ENCODE measurements around the gene PDAP1. TPM values are rescaled to one million over a fixed set of nuclear protein-coding genes. Genes with fewer than 3 reads are reported as not detected.
"Not testable (repeated sequence)": the region's sequence is repeated elsewhere in the genome, so short reads cannot be mapped to it uniquely, and the experiment has no call there.

The PDAP1 gene
- polyA plus RNA-seq, 1 experiment, result 60.2 TPM

DNA sequence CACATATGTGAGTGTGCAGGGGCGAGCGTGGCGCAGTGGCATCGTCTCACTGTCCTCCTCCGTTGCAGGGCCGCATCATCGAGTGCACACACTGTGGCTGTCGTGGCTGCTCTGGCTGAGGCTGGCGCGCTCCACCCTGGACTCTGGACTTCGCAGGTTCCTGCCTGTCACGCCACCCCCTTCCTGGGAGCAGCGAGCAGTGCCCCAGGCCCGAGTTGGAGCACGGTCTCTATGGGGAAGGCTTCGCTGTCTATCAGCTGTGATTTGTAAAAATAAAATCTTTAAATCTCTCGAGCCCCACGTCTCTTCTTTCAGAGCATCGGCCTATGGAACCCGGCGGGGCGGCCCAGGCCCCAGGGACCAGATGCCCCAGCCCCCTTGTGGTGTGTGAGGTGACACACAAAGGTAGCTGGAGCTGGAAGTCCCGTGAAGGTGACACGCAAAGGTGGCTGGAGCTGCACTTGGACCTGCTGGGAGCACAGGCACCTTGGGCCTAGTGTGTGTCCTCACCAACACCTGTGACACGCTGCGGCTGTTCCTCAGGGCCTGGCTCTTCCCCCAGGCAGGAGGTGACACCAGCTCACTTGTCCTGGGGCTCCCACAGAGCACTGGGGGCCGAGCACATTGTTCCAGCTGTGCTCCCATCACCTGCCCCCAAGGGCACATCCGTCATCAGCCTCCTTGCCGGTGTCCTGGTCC is 11.1 kb upstream of the PDAP1 start:
- Histone ChIP-seq H3K9me3 (ENCODE audit: control insufficient read depth, insufficient read depth, low read length) (no peaks in the 10 kb centered on the region), H3K4me3 (ENCODE audit: low read depth, low read length) (no peak overlapping the region), H3K27me3 (ENCODE audit: control insufficient read depth, insufficient read depth, low read length) (no peaks in the 10 kb centered on the region), H3K27ac (ENCODE audit: low read depth, low read length) (no peak overlapping the region)
- POLR2A ChIA-PET, result interaction anchor here (0.5 to 0.6 kb wide), 2 partner anchors 18 to 70 kb away, joined by 3 to 4 read pairs; no protein-coding TSS in a partner anchor
- CTCF ChIA-PET, result no interaction called here
- TF ChIP-seq, protein P1, sequence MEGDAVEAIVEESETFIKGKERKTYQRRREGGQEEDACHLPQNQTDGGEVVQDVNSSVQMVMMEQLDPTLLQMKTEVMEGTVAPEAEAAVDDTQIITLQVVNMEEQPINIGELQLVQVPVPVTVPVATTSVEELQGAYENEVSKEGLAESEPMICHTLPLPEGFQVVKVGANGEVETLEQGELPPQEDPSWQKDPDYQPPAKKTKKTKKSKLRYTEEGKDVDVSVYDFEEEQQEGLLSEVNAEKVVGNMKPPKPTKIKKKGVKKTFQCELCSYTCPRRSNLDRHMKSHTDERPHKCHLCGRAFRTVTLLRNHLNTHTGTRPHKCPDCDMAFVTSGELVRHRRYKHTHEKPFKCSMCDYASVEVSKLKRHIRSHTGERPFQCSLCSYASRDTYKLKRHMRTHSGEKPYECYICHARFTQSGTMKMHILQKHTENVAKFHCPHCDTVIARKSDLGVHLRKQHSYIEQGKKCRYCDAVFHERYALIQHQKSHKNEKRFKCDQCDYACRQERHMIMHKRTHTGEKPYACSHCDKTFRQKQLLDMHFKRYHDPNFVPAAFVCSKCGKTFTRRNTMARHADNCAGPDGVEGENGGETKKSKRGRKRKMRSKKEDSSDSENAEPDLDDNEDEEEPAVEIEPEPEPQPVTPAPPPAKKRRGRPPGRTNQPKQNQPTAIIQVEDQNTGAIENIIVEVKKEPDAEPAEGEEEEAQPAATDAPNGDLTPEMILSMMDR (IDR thresholded peaks at IDR 0.05; ENCODE audit: low read depth, low read length), result no peak
- no peak for DNase-seq (ENCODE audit: low read depth, low spot score)

DNA sequence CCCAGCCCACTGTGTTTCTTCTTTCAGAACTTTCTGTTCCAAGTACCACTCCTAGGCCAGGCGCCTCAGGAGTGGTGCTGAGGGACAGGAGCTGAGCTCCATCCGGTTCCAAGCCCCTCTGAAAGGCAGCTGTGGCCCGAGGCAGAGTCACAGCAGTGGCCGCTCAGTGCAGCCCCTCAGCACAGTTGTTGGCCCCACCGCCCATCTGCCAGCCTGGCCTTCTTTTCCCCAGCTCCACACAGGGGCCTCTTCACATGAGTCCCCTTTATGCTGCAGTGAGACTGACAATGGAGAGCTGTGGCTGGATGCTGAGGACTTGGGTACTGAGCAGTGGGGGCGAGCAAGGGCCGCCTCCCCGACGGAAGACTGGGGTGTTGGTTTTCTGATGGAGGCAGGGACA is 9.9 kb upstream of the PDAP1 start:
- H3K27me3 ChIP-seq (ENCODE audit: control insufficient read depth, insufficient read depth, low read length), result no peaks in the 10 kb centered on the region

DNA sequence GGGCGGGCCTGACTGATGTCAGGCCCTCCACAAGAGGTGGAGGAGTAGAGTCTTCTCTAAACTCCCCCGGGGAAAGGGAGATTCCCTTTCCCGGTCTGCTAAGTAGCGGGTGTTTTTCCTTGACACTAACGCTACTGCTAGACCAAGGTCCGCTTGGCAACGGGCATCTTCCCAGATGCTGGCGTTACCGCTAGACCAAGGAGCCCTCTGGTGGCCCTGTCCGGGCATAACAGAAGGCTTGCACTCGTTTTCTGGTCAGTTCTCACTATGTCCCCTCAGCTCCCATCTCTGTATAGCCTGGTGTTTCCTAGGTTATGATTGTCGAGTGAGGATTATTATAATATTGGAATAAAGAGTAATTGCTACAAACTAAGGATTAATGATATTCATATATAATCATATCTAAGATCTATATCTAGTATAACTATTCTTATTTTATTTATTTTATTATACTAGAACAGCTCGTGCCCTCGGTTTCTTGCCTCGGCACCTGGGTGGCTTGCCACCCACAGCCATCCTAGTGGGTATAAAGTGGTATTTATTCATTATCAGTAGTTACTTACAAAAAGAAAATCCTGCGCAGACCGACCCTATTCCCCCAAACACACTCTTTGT is 7.2 kb upstream of the PDAP1 start:
- not testable (repeated sequence) for DNase-seq (ENCODE audit: low read depth, low spot score); H3K27me3 ChIP-seq (ENCODE audit: control insufficient read depth, insufficient read depth, low read length); H3K27ac ChIP-seq (ENCODE audit: low read depth, low read length); H3K4me3 ChIP-seq (ENCODE audit: low read depth, low read length); H3K9me3 ChIP-seq (ENCODE audit: control insufficient read depth, insufficient read depth, low read length)
- POLR2A ChIA-PET, result interaction anchor here (0.6 kb wide), 1 partner anchor 90 kb away, joined by 3 read pairs; the partner anchor contains the start of gene ARPC1A
- CTCF ChIA-PET, result interaction anchor here (1.3 to 1.4 kb wide), 2 partner anchors 8 to 9 kb away, joined by 3 to 5 read pairs; partner anchors contain the start of gene PDAP1
- TF ChIP-seq, protein P1 (IDR thresholded peaks at IDR 0.05; ENCODE audit: low read depth, low read length), result peak; percentile 60

More for the DNA sequence above, 9.9 kb upstream of the PDAP1 start:
- no peak overlapping the region for H3K27ac ChIP-seq (ENCODE audit: low read depth, low read length)
- no peak for DNase-seq (ENCODE audit: low read depth, low spot score)
- no peak overlapping the region for H3K4me3 ChIP-seq (ENCODE audit: low read depth, low read length)
- TF ChIP-seq, protein P1 (IDR thresholded peaks at IDR 0.05; ENCODE audit: low read depth, low read length), result no peak
- ChIA-PET POLR2A (interaction anchor here (1.9 kb wide), 1 partner anchor 9 kb away, joined by 6 read pairs; the partner anchor contains the start of genes BUD31 and PDAP1), CTCF (no interaction called here)
- no peaks in the 10 kb centered on the region for H3K9me3 ChIP-seq (ENCODE audit: control insufficient read depth, insufficient read depth, low read length)

DNA sequence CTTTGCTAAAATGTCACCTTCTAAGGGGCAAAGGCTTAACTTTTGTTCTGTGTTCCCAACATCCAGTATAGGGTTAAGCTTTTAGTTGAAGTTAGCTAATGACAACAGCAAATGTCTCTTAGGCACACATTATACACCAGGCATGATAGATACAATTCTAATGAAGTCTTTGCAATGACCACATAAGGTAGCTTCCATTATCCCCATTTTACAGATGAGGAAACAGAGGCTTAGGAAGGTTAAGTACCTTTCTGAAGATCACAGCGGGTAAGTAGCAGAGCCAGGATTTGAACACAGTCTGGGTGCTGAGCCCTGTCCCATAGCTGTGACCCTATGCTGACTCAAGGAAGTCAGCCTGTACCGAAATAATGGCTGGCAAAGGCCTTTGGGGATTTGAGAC is 2.2 kb upstream of the PDAP1 start:
- ChIA-PET CTCF (no interaction called here), POLR2A (no interaction called here)

More for the DNA sequence above, 2.2 kb upstream of the PDAP1 start:
- TF ChIP-seq, protein P1 (IDR thresholded peaks at IDR 0.05; ENCODE audit: low read depth, low read length), result no peak
- H3K27me3 ChIP-seq (ENCODE audit: control insufficient read depth, insufficient read depth, low read length), result no peaks in the 10 kb centered on the region
- no peak overlapping the region for H3K27ac ChIP-seq (ENCODE audit: low read depth, low read length)
- no peak overlapping the region for H3K4me3 ChIP-seq (ENCODE audit: low read depth, low read length)
- H3K9me3 ChIP-seq (ENCODE audit: control insufficient read depth, insufficient read depth, low read length), result no peaks in the 10 kb centered on the region
- no peak for DNase-seq (ENCODE audit: low read depth, low spot score)
